IMR-90 (cell line): ENCODE results near the gene PIN1. TPM values are rescaled to one million over a fixed set of nuclear protein-coding genes. Genes with fewer than 3 reads are reported as not detected.

Experiments
- ATAC-seq: fragments of 200-7000 bp; cut with Tn5 transposase; 2 replicates; pipeline ENCODE4 v1.9.1; 2020; ENCODE audit warnings: low read depth, mild to moderate bottlenecking, moderate library complexity
- BruUV-seq: library from RNA; stranded (reverse); fragments of 400-500 nt; replicated peaks from 2 replicates; lab custom pipeline; 2021; lab: Mats Ljungman, UMichigan
- CTCF ChIA-PET: fragments of 300-600 bp; formaldehyde crosslinking; extraction: SDS; loops from one replicate; lab custom pipeline; 2021; ENCODE audit warnings: antibody characterized with exemption; lab: Yijun Ruan, JAX
- POLR2A ChIA-PET: fragments of 300-600 bp; sonication (Branson Sonifier 250); formaldehyde crosslinking; loops from one replicate; lab custom pipeline; 2022; ENCODE audit warnings: antibody characterized with exemption; ENCODE audit not compliant: unreplicated experiment; lab: Charles Lee
- DNase-seq: peaks from one replicate; pipeline ENCODE4 v3.0.0; 2013
- H2AFZ ChIP-seq: replicated peaks from 2 replicates; pipeline ENCODE3; 2013; ENCODE audit warnings: low read length, mild to moderate bottlenecking; ENCODE audit not compliant: poor library complexity
- H2AK5ac ChIP-seq: 2 replicates; pipeline ENCODE4 v1.6.1; 2013; ENCODE audit warnings: low read depth, low read length, inconsistent platforms
- H2AK9ac ChIP-seq: replicated peaks from 2 replicates; pipeline ENCODE3; 2013; ENCODE audit warnings: mild to moderate bottlenecking, low read depth, low read length, moderate library complexity; ENCODE audit not compliant: poor library complexity
- H2BK120ac ChIP-seq: 2 replicates; pipeline ENCODE4 v1.6.1; 2013; ENCODE audit warnings: low read depth, low read length, inconsistent platforms
- H2BK15ac ChIP-seq: 3 replicates; pipeline ENCODE4 v1.6.1; 2013; ENCODE audit warnings: low read depth, low read length, inconsistent platforms
- H2BK20ac ChIP-seq: 2 replicates; pipeline ENCODE4 v1.6.1; 2013; ENCODE audit warnings: low read depth, mild to moderate bottlenecking, inconsistent platforms, low read length, moderate library complexity
- H2BK5ac ChIP-seq: 2 replicates; pipeline ENCODE4 v1.6.1; 2013; ENCODE audit warnings: mild to moderate bottlenecking, low read depth, low read length, inconsistent platforms; ENCODE audit not compliant: poor library complexity, severe bottlenecking
- H3K14ac ChIP-seq: replicated peaks from 2 replicates; pipeline ENCODE4 v1.6.1; 2013; ENCODE audit warnings: low read depth, low read length, inconsistent platforms
- H3K18ac ChIP-seq: 2 replicates; pipeline ENCODE4 v1.6.1; 2013; ENCODE audit warnings: low read depth, low read length, control low read depth
- H3K23ac ChIP-seq: 2 replicates; pipeline ENCODE4 v1.6.1; 2013; ENCODE audit warnings: low read depth, low read length, inconsistent platforms
- H3K27ac ChIP-seq: 2 replicates; pipeline ENCODE4 v1.5.1; 2013; ENCODE audit warnings: mild to moderate bottlenecking, control low read depth, low read length; ENCODE audit not compliant: insufficient read depth
- H3K27me3 ChIP-seq: 2 replicates; pipeline ENCODE4 v1.6.1; 2013; ENCODE audit warnings: low read length; ENCODE audit not compliant: control insufficient read depth, insufficient read depth
- H3K36me3 ChIP-seq: 2 replicates; pipeline ENCODE4 v1.6.1; 2013; ENCODE audit warnings: low read length, mixed read lengths; ENCODE audit not compliant: control insufficient read depth, insufficient read depth
- H3K4ac ChIP-seq: 2 replicates; pipeline ENCODE4 v1.6.1; 2013; ENCODE audit warnings: low read depth, low read length, inconsistent platforms
- H3K4me1 ChIP-seq: 2 replicates; pipeline ENCODE4 v1.6.1; 2013; ENCODE audit warnings: low read length, mixed read lengths; ENCODE audit not compliant: control insufficient read depth, insufficient read depth
- H3K4me2 ChIP-seq: 2 replicates; pipeline ENCODE4 v1.6.1; 2013; ENCODE audit warnings: low read depth, mild to moderate bottlenecking, control low read depth, low read length, moderate library complexity
- H3K4me3 ChIP-seq: 2 replicates; pipeline ENCODE4 v1.5.1; 2013; ENCODE audit warnings: low read depth, mild to moderate bottlenecking, control low read depth, low read length, moderate library complexity; ENCODE audit not compliant: insufficient read depth
- H3K56ac ChIP-seq: 2 replicates; pipeline ENCODE4 v1.6.1; 2013; ENCODE audit warnings: low read length, inconsistent platforms; ENCODE audit not compliant: insufficient read depth; ENCODE audit errors: extremely low read depth
- H3K79me1 ChIP-seq, 2 experiments: 2 replicates each; pipeline ENCODE4 v1.6.1; 2013; ENCODE audit warnings: low read length in 2 of 2, inconsistent platforms in 1 of 2, low read depth in 1 of 2
- H3K9ac ChIP-seq: 2 replicates; pipeline ENCODE4 v1.6.1; 2013; ENCODE audit warnings: low read depth, low read length, control low read depth
- H3K9me1 ChIP-seq: 2 replicates; pipeline ENCODE4 v1.6.1; 2013; ENCODE audit warnings: low read length, inconsistent platforms; ENCODE audit not compliant: insufficient read depth
- H3K9me3 ChIP-seq: 2 replicates; pipeline ENCODE4 v1.6.1; 2013; ENCODE audit warnings: low read length; ENCODE audit not compliant: control insufficient read depth, insufficient read depth
- H4K20me1 ChIP-seq: 2 replicates; pipeline ENCODE4 v1.6.1; 2013; ENCODE audit warnings: low read length, inconsistent platforms; ENCODE audit not compliant: insufficient read depth
- H4K5ac ChIP-seq: 2 replicates; pipeline ENCODE4 v1.6.1; 2013; ENCODE audit warnings: mild to moderate bottlenecking, low read depth, low read length, control low read depth
- H4K8ac ChIP-seq, 2 experiments: 2 replicates each; pipeline ENCODE4 v1.6.1; 2013; ENCODE audit warnings: low read depth in 2 of 2, low read length in 2 of 2, control low read depth in 1 of 2, inconsistent platforms in 1 of 2
- H4K91ac ChIP-seq: 2 replicates; pipeline ENCODE4 v1.6.1; 2013; ENCODE audit warnings: low read depth, low read length, inconsistent platforms; ENCODE audit not compliant: insufficient read depth
- BHLHE40 ChIP-seq: fragments of 150-350 bp; IDR thresholded peaks from 2 replicates; pipeline ENCODE4 v1.6.1; 2016; ENCODE audit warnings: mild to moderate bottlenecking, low read depth, low read length
- CEBPB ChIP-seq: IDR thresholded peaks from 2 replicates; pipeline ENCODE4 v1.6.1; 2012; ENCODE audit warnings: low read depth, low read length, improper control_type of control experiment
- CHD1 ChIP-seq: IDR thresholded peaks from 2 replicates; pipeline ENCODE4 v1.6.1; 2012; ENCODE audit warnings: low read depth, low read length, improper control_type of control experiment
- FOS ChIP-seq: fragments of 150-350 bp; IDR thresholded peaks from 2 replicates; pipeline ENCODE4 v1.6.1; 2016; ENCODE audit warnings: low read depth, low read length
- MAFK ChIP-seq: IDR thresholded peaks from 2 replicates; pipeline ENCODE4 v1.6.1; 2012; ENCODE audit warnings: low read depth, low read length, improper control_type of control experiment
- MAZ ChIP-seq: IDR thresholded peaks from 2 replicates; pipeline ENCODE4 v1.6.1; 2012; ENCODE audit warnings: low read depth, mild to moderate bottlenecking, low read length, improper control_type of control experiment, moderate library complexity, borderline replicate concordance
- MXI1 ChIP-seq: IDR thresholded peaks from 2 replicates; pipeline ENCODE4 v1.6.1; 2012; ENCODE audit warnings: low read depth, mild to moderate bottlenecking, low read length, moderate library complexity, borderline replicate concordance
- NFE2L2 ChIP-seq: fragments of 150-350 bp; IDR thresholded peaks from 2 replicates; pipeline ENCODE4 v1.6.1; 2016; ENCODE audit warnings: low read depth, mild to moderate bottlenecking, low read length
- POLR2A ChIP-seq: IDR thresholded peaks from 2 replicates; pipeline ENCODE4 v1.6.1; 2012; ENCODE audit warnings: mild to moderate bottlenecking, low read depth, low read length
- RAD21 ChIP-seq: IDR thresholded peaks from 2 replicates; pipeline ENCODE4 v1.6.1; 2012; ENCODE audit warnings: low read length, improper control_type of control experiment
- RCOR1 ChIP-seq: IDR thresholded peaks from 2 replicates; pipeline ENCODE4 v1.6.1; 2012; ENCODE audit warnings: mild to moderate bottlenecking, low read length, improper control_type of control experiment; ENCODE audit not compliant: insufficient replicate concordance
- RFX5 ChIP-seq: IDR thresholded peaks from 2 replicates; pipeline ENCODE4 v1.8.0; 2012; ENCODE audit warnings: low read depth, mild to moderate bottlenecking, low read length, moderate library complexity
- SMC3 ChIP-seq: fragments of 150-350 bp; IDR thresholded peaks from 2 replicates; pipeline ENCODE4 v1.6.1; 2016; ENCODE audit warnings: low read depth, mild to moderate bottlenecking, antibody characterized with exemption, low read length, moderate library complexity
- WGBS, 2 experiments: methylation state at CpG; one replicate each; pipeline versions ENCODE4 v1.1.5 to v1.1.7; 2013; ENCODE audit warnings: missing lambda C conversion rate in 2 of 2; ENCODE audit not compliant: insufficient read length in 1 of 2; ENCODE audit errors: extremely low coverage in 2 of 2; 5-methylcytosine and 5-hydroxymethylcytosine counted together
- dilution Hi-C: fragments of 300-500 bp; cut with HindIII; formaldehyde crosslinking; loops from one replicate; pipeline ENCODE4 v1.14.3; 2018; ENCODE audit warnings: low sequenced_read_pairs; ENCODE audit not compliant: unreplicated experiment
- in situ Hi-C: fragments of 300-500 bp; cut with MboI; formaldehyde crosslinking; loops from 3 replicates; pipeline ENCODE4 v1.14.3; 2019; ENCODE audit warnings: low sequenced_read_pairs, inconsistent platforms, mixed read lengths
- intact Hi-C: fragments of 100-400 bp; cut with micrococcal nuclease; formaldehyde crosslinking; loops from 2 replicates; pipeline ENCODE4 v1.10.0; 2022
- polyA plus RNA-seq, 3 experiments: library from polyadenylated mRNA; depleted of rRNA; stranded (reverse); fragments of >200 nt; gene quantifications; 2 replicates each; pipeline ENCODE4 v1.2.3, GENCODE V29; 2012; ENCODE audit warnings: low replicate concordance in 1 of 3
- total RNA-seq: library from RNA; depleted of rRNA; stranded (reverse); fragments of >200 nt; gene quantifications from 2 replicates; pipeline ENCODE4 v1.2.3, GENCODE V29; 2012
- TF ChIP-seq, protein P1 (sequence below): conservative IDR thresholded peaks from 2 replicates; pipeline ENCODE4 v1.5.1; 2012; ENCODE audit warnings: mild to moderate bottlenecking, low read depth, low read length, improper control_type of control experiment
- TF ChIP-seq, protein P2 (sequence below): fragments of 150-350 bp; IDR thresholded peaks from 2 replicates; pipeline ENCODE4 v1.6.1; 2016; ENCODE audit warnings: low read depth, mild to moderate bottlenecking, low read length, moderate library complexity, borderline replicate concordance

Gene PIN1
- total and polyA plus RNA-seq, 2 of the 4 experiments (the other 2 are of a cell fraction) = 76.0 to 105 TPM

DNA sequence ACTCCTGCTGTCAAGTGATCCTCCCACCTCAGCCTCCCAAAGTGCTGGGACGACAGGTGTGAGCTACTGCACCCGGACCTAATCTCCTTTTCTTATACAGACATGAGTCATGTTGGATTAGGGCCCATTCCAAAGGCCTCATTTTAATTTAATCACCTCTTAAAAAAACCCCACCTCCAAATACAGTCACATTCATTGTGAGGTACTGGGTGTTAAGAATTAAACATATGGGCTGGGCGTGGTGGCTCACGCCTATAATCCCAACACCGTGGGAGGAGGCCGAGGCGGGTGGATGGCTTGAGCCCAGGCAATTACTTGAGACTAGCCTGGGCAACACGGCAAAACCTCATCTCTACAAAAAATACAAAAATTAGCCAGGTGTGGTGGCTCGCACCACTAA lies 46.6 kb downstream of the PIN1 start:
- Histone ChIP-seq H3K9me3 (peaks cover 5% of the 10 kb centered on the region; the same call in 1 of the 2 replicates), H2BK120ac (no peak overlapping the region), H4K20me1 (no peaks in the 10 kb centered on the region; the same call in 1 of the 2 replicates), H4K91ac (no peak overlapping the region), H3K4me3 (no peak overlapping the region), H2BK20ac (no peak overlapping the region), H2AK5ac (no peak overlapping the region), H3K4ac (no peak overlapping the region), H3K4me1 (peaks cover 2% of the 10 kb centered on the region; the same call in 1 of the 2 replicates), H3K23ac (no peak overlapping the region), H4K5ac (no peak overlapping the region), H3K14ac (no peak overlapping the region), H3K9me1 (no peaks in the 10 kb centered on the region), H3K36me3 (no peaks in the 10 kb centered on the region), H3K4me2 (no peak overlapping the region), H3K79me1 (no peaks in the 10 kb centered on the region), H3K18ac (no peak overlapping the region), H2AFZ (no peak overlapping the region), H2BK15ac (no peak overlapping the region), H2AK9ac (no peak overlapping the region), H3K27me3 (no peaks in the 10 kb centered on the region), H3K9ac (no peak overlapping the region), H2BK5ac (no peak overlapping the region), H3K56ac (no peak overlapping the region), H4K8ac (no peak overlapping the region), H3K27ac (no peak overlapping the region)
- dilution Hi-C loops = no loop called here
- intact Hi-C loops = no loop called here
- TF ChIP-seq RAD21 (no peak), MAZ (no peak), MAFK (no peak), POLR2A (no peak), NFE2L2 (no peak), BHLHE40 (no peak), SMC3 (no peak), RCOR1 (no peak), RFX5 (no peak), FOS (no peak), MXI1 (no peak), CHD1 (no peak), CEBPB (no peak)
- TF ChIP-seq, protein P1, sequence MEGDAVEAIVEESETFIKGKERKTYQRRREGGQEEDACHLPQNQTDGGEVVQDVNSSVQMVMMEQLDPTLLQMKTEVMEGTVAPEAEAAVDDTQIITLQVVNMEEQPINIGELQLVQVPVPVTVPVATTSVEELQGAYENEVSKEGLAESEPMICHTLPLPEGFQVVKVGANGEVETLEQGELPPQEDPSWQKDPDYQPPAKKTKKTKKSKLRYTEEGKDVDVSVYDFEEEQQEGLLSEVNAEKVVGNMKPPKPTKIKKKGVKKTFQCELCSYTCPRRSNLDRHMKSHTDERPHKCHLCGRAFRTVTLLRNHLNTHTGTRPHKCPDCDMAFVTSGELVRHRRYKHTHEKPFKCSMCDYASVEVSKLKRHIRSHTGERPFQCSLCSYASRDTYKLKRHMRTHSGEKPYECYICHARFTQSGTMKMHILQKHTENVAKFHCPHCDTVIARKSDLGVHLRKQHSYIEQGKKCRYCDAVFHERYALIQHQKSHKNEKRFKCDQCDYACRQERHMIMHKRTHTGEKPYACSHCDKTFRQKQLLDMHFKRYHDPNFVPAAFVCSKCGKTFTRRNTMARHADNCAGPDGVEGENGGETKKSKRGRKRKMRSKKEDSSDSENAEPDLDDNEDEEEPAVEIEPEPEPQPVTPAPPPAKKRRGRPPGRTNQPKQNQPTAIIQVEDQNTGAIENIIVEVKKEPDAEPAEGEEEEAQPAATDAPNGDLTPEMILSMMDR = no peak
- TF ChIP-seq, protein P2, sequence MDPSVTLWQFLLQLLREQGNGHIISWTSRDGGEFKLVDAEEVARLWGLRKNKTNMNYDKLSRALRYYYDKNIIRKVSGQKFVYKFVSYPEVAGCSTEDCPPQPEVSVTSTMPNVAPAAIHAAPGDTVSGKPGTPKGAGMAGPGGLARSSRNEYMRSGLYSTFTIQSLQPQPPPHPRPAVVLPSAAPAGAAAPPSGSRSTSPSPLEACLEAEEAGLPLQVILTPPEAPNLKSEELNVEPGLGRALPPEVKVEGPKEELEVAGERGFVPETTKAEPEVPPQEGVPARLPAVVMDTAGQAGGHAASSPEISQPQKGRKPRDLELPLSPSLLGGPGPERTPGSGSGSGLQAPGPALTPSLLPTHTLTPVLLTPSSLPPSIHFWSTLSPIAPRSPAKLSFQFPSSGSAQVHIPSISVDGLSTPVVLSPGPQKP = no peak
- 90% methylated on average over 2 of the region's 9 CpGs; no CpG with 5 or more reads in 1 of the 2 experiments for WGBS, 2 experiments
- CTCF ChIA-PET = no interaction called here
- DNase-seq = no peak
- in situ Hi-C loops = no loop called here
- BruUV-seq = no TSS peak
- POLR2A ChIA-PET = interaction anchor here (0.6 kb wide), 1 partner anchor 17 kb away, joined by 4 read pairs; no protein-coding TSS in a partner anchor
- no peak for ATAC-seq
